Loucy (cell line): ENCODE measurements around the gene CEMIP2.

Experiments
- H2AFZ ChIP-seq: fragments of 200-600 bp; sonication (generic); 2 replicates; pipeline ENCODE4 v1.6.0; 2016; ENCODE audit warnings: antibody characterized with exemption, mild to moderate bottlenecking, low read length, moderate library complexity
- H3F3A ChIP-seq: fragments of 200-600 bp; 2 replicates; pipeline ENCODE4 v1.6.0; 2016; ENCODE audit warnings: antibody characterized with exemption, low read depth, mild to moderate bottlenecking
- H3K27me3 ChIP-seq: fragments of 200-600 bp; sonication (generic); 2 replicates; pipeline ENCODE4 v1.6.1; 2014; ENCODE audit warnings: low read length, mild to moderate bottlenecking; ENCODE audit not compliant: insufficient read depth, poor library complexity, severe bottlenecking
- H3K36me3 ChIP-seq: fragments of 200-600 bp; sonication (generic); 2 replicates; pipeline ENCODE4 v1.6.1; 2016; ENCODE audit warnings: low read length; ENCODE audit not compliant: insufficient read depth
- H3K4me1 ChIP-seq: fragments of 200-600 bp; sonication (generic); 2 replicates; pipeline ENCODE4 v1.5.1; 2014; ENCODE audit warnings: low read length, mild to moderate bottlenecking; ENCODE audit not compliant: insufficient read depth, poor library complexity, severe bottlenecking
- H3K4me2 ChIP-seq: fragments of 200-600 bp; sonication (generic); 2 replicates; pipeline ENCODE4 v1.6.0; 2014; ENCODE audit warnings: antibody characterized with exemption, low read length, low read depth, mild to moderate bottlenecking; ENCODE audit not compliant: poor library complexity, severe bottlenecking
- H3K4me3 ChIP-seq: fragments of 200-600 bp; sonication (generic); 2 replicates; pipeline ENCODE4 v1.5.1; 2014; ENCODE audit warnings: low read length, mild to moderate bottlenecking, mixed read lengths; ENCODE audit not compliant: poor library complexity, severe bottlenecking
- H3K79me2 ChIP-seq: fragments of 200-600 bp; sonication (generic); 2 replicates; pipeline ENCODE4 v1.6.1; 2014; ENCODE audit warnings: low read length; ENCODE audit not compliant: insufficient read depth
- H3K9ac ChIP-seq: fragments of 200-600 bp; sonication (generic); 2 replicates; pipeline ENCODE4 v1.6.0; 2014; ENCODE audit warnings: mild to moderate bottlenecking, low read depth, low read length, moderate library complexity; ENCODE audit not compliant: poor library complexity, severe bottlenecking
- H3K9me2 ChIP-seq: fragments of 200-600 bp; sonication (generic); replicated peaks from 2 replicates; pipeline ENCODE4 v1.6.1; 2016; ENCODE audit warnings: low read depth, low read length, mixed read lengths
- H3K9me3 ChIP-seq: fragments of 200-600 bp; sonication (generic); 2 replicates; pipeline ENCODE4 v1.6.1; 2014; ENCODE audit warnings: mild to moderate bottlenecking, antibody characterized with exemption, low read length, low read depth; ENCODE audit not compliant: insufficient read depth
- H4K20me1 ChIP-seq: fragments of 200-600 bp; sonication (generic); 2 replicates; pipeline ENCODE4 v1.6.0; 2014; ENCODE audit warnings: antibody characterized with exemption, low read length, mild to moderate bottlenecking; ENCODE audit not compliant: insufficient read depth, poor library complexity, severe bottlenecking
- CTCF ChIP-seq: fragments of 200-600 bp; sonication (generic); conservative IDR thresholded peaks from 2 replicates; pipeline ENCODE4 v1.5.1; 2014; ENCODE audit warnings: mild to moderate bottlenecking, antibody characterized with exemption, low read length
- EZH2phosphoT487 ChIP-seq: fragments of 200-600 bp; IDR thresholded peaks from 2 replicates; pipeline ENCODE4 v1.6.1; 2018; ENCODE audit warnings: antibody characterized with exemption, mild to moderate bottlenecking, moderate library complexity, borderline replicate concordance

The CEMIP2 gene

GRCh38 chr9:71741926-71742648 lies 26.2 kb downstream of the CEMIP2 start:
- Histone ChIP-seq H3K9me2 (no peaks in the 10 kb centered on the region), H3K4me3 (no peak overlapping the region), H3K79me2 (no peaks in the 10 kb centered on the region), H2AFZ (no peak overlapping the region), H3K4me2 (no peak overlapping the region), H3F3A (no peaks in the 10 kb centered on the region), H4K20me1 (no peaks in the 10 kb centered on the region), H3K27me3 (no peaks in the 10 kb centered on the region), H3K9ac (no peak overlapping the region), H3K36me3 (peaks cover 8% of the 10 kb centered on the region; the same call in 1 of the 2 replicates), H3K9me3 (no peaks in the 10 kb centered on the region), H3K4me1 (no peaks in the 10 kb centered on the region)
- no peak for TF ChIP-seq CTCF
- TF ChIP-seq EZH2phosphoT487: no peak

GRCh38 chr9:71740199-71740598 lies 28.1 kb downstream of the CEMIP2 start:
- no peaks in the 10 kb centered on the region for H3F3A ChIP-seq
- H3K36me3 ChIP-seq: peaks cover 5% of the 10 kb centered on the region; the same call in 1 of the 2 replicates
- H3K4me2 ChIP-seq: no peak overlapping the region
- TF ChIP-seq CTCF: no peak
- no peak for TF ChIP-seq EZH2phosphoT487
- H3K79me2 ChIP-seq: no peaks in the 10 kb centered on the region
- no peaks in the 10 kb centered on the region for H3K4me1 ChIP-seq
- H3K4me3 ChIP-seq: no peak overlapping the region
- no peaks in the 10 kb centered on the region for H3K27me3 ChIP-seq
- H2AFZ ChIP-seq: no peak overlapping the region
- no peaks in the 10 kb centered on the region for H3K9me2 ChIP-seq
- H4K20me1 ChIP-seq: no peaks in the 10 kb centered on the region
- H3K9ac ChIP-seq: no peak overlapping the region
- H3K9me3 ChIP-seq: no peaks in the 10 kb centered on the region

GRCh38 chr9:71737455-71737854 lies 30.9 kb downstream of the CEMIP2 start:
- Histone ChIP-seq H3K4me1 (no peaks in the 10 kb centered on the region), H2AFZ (no peak overlapping the region), H3F3A (no peaks in the 10 kb centered on the region), H4K20me1 (no peaks in the 10 kb centered on the region), H3K9me2 (no peaks in the 10 kb centered on the region), H3K79me2 (no peaks in the 10 kb centered on the region), H3K9ac (no peak overlapping the region), H3K9me3 (no peaks in the 10 kb centered on the region), H3K27me3 (no peaks in the 10 kb centered on the region), H3K4me3 (no peak overlapping the region), H3K4me2 (no peak overlapping the region), H3K36me3 (peaks cover 6% of the 10 kb centered on the region; the same call in 1 of the 2 replicates)
- TF ChIP-seq EZH2phosphoT487 (no peak), CTCF (no peak)
